ENCODE data around the gene SLC4A5.
"Not testable (repeated sequence)": the region's sequence is repeated elsewhere in the genome, so short reads cannot be mapped to it uniquely, and the experiment has no call there.

SLC4A5 gene

DNA sequence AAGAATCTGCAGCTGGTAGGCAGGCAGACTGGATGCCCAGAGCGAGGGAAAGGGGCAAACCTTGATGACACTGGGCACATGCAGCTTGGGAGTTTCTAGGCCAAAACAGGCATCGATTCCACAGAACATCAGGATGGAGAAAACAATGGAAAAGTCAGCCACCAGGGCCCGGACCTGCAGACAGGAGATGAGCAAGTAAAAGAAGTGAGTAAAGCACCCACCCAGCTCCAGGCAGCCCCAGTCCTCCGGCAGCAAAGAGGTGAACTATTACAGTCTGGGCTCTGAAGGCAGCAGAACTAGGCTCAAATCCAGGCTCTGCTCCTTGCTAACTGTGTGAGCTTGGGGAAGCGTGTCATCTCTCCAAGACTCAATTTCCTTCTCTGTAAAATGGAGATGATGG is 108.2 kb downstream of the SLC4A5 start:
- H3K4me3 ChIP-seq (ENCODE audit: low read length), result no peak overlapping the region
- no peaks in the 10 kb centered on the region for H3K27me3 ChIP-seq (ENCODE audit: control insufficient read depth, insufficient read depth, low read length)
- H3K27ac ChIP-seq (ENCODE audit: low read length), result no peak overlapping the region
- no peaks in the 10 kb centered on the region for H3K36me3 ChIP-seq (ENCODE audit: control insufficient read depth, insufficient read depth, low read length)
- H3K4me1 ChIP-seq (ENCODE audit: control insufficient read depth, insufficient read depth, low read length), result no peaks in the 10 kb centered on the region
- H3K9me3 ChIP-seq (ENCODE audit: control insufficient read depth, insufficient read depth, low read length), result no peaks in the 10 kb centered on the region
- no CpG with 5 or more reads among the region's 5 CpGs for WGBS (ENCODE audit: insufficient coverage, insufficient read length)
- no peak for DNase-seq (ENCODE audit: low read depth, low spot score)

DNA sequence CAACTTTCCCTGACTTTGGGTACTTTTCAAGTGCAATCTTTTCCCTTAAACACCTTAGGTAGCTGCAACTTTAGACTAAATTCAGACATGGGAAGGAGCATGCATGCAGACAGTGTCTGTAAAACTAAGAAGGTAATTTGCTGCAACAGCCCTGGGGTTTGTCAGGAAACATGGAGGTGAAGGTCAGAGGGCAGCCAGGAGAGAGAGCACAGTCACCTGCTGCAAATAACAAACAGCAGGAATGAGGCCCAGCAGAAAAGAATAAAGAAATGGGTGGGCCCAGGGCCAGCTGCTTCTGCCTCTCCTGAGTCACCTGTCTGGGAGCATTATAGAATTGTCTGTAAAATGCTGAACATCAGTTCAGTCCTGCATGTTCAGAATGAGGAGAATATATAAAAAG is 109.6 kb downstream of the SLC4A5 start:
- Histone ChIP-seq H3K36me3 (ENCODE audit: control insufficient read depth, insufficient read depth, low read length) (no peaks in the 10 kb centered on the region), H3K4me1 (ENCODE audit: control insufficient read depth, insufficient read depth, low read length) (no peaks in the 10 kb centered on the region), H3K27me3 (ENCODE audit: control insufficient read depth, insufficient read depth, low read length) (no peaks in the 10 kb centered on the region), H3K27ac (ENCODE audit: low read length) (no peak overlapping the region), H3K4me3 (ENCODE audit: low read length) (no peak overlapping the region), H3K9me3 (ENCODE audit: control insufficient read depth, insufficient read depth, low read length) (no peaks in the 10 kb centered on the region)
- DNase-seq (ENCODE audit: low read depth, low spot score), result no peak

DNA sequence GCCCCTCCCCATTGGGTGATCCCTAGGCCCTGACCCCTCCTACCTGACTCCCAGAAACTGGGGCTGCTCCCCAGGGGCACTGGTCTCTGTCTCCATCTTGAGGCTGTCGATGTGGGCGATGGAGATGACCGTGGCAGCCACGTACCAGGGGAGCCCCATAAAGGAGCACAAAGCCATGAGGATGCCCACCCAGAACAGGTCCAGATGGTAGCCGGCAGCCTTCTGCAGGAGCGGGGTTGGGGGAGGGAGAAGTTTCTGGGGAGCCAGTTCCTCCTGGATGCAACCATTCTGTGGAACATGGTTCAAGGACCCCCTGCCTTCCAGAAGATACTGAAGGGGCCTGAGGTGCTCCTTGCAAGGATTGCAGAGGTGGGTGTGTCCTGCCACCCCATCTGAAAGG is 110.8 kb downstream of the SLC4A5 start:
- H3K36me3 ChIP-seq (ENCODE audit: control insufficient read depth, insufficient read depth, low read length), result no peaks in the 10 kb centered on the region
- WGBS (ENCODE audit: insufficient coverage, insufficient read length), result no CpG with 5 or more reads among the region's 6 CpGs
- no peaks in the 10 kb centered on the region for H3K27me3 ChIP-seq (ENCODE audit: control insufficient read depth, insufficient read depth, low read length)
- 0 out of 2 replicates have a peak, but pooled peaks cover 1% of the 10 kb centered on the region for H3K4me1 ChIP-seq (ENCODE audit: control insufficient read depth, insufficient read depth, low read length)
- H3K4me3 ChIP-seq (ENCODE audit: low read length), result no peak overlapping the region
- no peaks in the 10 kb centered on the region for H3K9me3 ChIP-seq (ENCODE audit: control insufficient read depth, insufficient read depth, low read length)
- no peak overlapping the region for H3K27ac ChIP-seq (ENCODE audit: low read length)
- DNase-seq (ENCODE audit: low read depth, low spot score), result no peak

GRCh38 chr2:74229865-74230264 is 113.4 kb downstream of the SLC4A5 start:
- not testable (repeated sequence) for H3K36me3 ChIP-seq (ENCODE audit: control insufficient read depth, insufficient read depth, low read length); H3K4me3 ChIP-seq (ENCODE audit: low read length); H3K27me3 ChIP-seq (ENCODE audit: control insufficient read depth, insufficient read depth, low read length); H3K27ac ChIP-seq (ENCODE audit: low read length); H3K4me1 ChIP-seq (ENCODE audit: control insufficient read depth, insufficient read depth, low read length); H3K9me3 ChIP-seq (ENCODE audit: control insufficient read depth, insufficient read depth, low read length); DNase-seq (ENCODE audit: low read depth, low spot score)
- WGBS (ENCODE audit: insufficient coverage, insufficient read length), result no CpG with 5 or more reads among the region's 5 CpGs

DNA sequence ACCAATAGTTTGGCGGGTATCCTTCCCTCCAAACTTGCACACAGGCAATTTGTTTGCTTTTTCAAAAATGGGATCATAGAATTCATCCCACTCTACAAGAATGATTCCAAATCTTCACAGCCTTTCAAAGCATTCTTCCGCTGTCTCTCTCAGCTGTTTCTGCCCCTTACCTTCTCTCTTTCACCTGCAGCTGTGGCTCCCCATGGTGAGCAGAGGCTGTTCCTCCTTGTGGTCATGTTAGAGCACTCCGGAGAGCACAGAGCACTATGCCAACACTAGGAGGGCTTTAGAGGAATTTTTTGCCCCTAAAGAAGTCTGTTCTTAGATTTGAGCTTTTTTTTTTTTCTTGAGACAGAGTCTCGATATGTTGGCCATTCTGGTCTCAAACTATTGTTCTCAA is 114.4 kb downstream of the SLC4A5 start:
- peaks cover 1% of the 10 kb centered on the region; the same call in 1 of the 2 replicates for H3K4me1 ChIP-seq (ENCODE audit: control insufficient read depth, insufficient read depth, low read length)
- no peak for DNase-seq (ENCODE audit: low read depth, low spot score)
- no peaks in the 10 kb centered on the region for H3K36me3 ChIP-seq (ENCODE audit: control insufficient read depth, insufficient read depth, low read length)
- H3K27me3 ChIP-seq (ENCODE audit: control insufficient read depth, insufficient read depth, low read length), result no peaks in the 10 kb centered on the region
- H3K4me3 ChIP-seq (ENCODE audit: low read length), result no peak overlapping the region
- H3K27ac ChIP-seq (ENCODE audit: low read length), result no peak overlapping the region
- WGBS (ENCODE audit: insufficient coverage, insufficient read length), result no CpG with 5 or more reads among the region's 4 CpGs
- no peaks in the 10 kb centered on the region for H3K9me3 ChIP-seq (ENCODE audit: control insufficient read depth, insufficient read depth, low read length)

DNA sequence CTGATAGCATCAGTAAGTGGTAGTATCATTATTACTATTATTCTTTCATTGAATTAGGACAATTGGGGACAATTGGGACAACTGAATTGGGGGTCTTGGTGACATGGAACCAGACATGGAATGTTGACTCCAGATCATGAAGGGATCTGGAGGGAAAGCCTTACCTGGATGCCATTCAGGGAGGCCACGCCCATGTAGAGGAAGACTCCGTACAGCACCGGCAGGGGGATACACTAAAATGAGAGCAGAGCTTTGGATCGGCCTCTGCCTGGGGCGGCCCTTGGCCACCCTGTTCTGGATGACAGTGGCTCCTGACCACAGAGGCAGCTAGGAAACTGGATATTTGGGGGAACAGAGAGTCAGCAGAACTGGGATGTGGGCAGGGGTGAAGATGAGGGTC is 115.6 kb downstream of the SLC4A5 start:
- DNase-seq (ENCODE audit: low read depth, low spot score), result no peak
- H3K36me3 ChIP-seq (ENCODE audit: control insufficient read depth, insufficient read depth, low read length), result no peaks in the 10 kb centered on the region
- no peak overlapping the region for H3K4me3 ChIP-seq (ENCODE audit: low read length)
- H3K9me3 ChIP-seq (ENCODE audit: control insufficient read depth, insufficient read depth, low read length), result no peaks in the 10 kb centered on the region
- H3K4me1 ChIP-seq (ENCODE audit: control insufficient read depth, insufficient read depth, low read length), result peaks cover 1% of the 10 kb centered on the region; the same call in 1 of the 2 replicates
- no peaks in the 10 kb centered on the region for H3K27me3 ChIP-seq (ENCODE audit: control insufficient read depth, insufficient read depth, low read length)
- no peak overlapping the region for H3K27ac ChIP-seq (ENCODE audit: low read length)
- WGBS (ENCODE audit: insufficient coverage, insufficient read length), result no CpG with 5 or more reads among the region's 5 CpGs

GRCh38 chr2:74226648-74227213 is 116.5 kb downstream of the SLC4A5 start:
- no peak overlapping the region for H3K27ac ChIP-seq (ENCODE audit: low read length)
- no peak for DNase-seq (ENCODE audit: low read depth, low spot score)
- H3K4me3 ChIP-seq (ENCODE audit: low read length), result no peak overlapping the region
- peaks cover 1% of the 10 kb centered on the region; the same call in 1 of the 2 replicates for H3K4me1 ChIP-seq (ENCODE audit: control insufficient read depth, insufficient read depth, low read length)
- WGBS (ENCODE audit: insufficient coverage, insufficient read length), result no CpG with 5 or more reads among the region's 21 CpGs
- no peaks in the 10 kb centered on the region for H3K27me3 ChIP-seq (ENCODE audit: control insufficient read depth, insufficient read depth, low read length)
- no peaks in the 10 kb centered on the region for H3K9me3 ChIP-seq (ENCODE audit: control insufficient read depth, insufficient read depth, low read length)
- no peaks in the 10 kb centered on the region for H3K36me3 ChIP-seq (ENCODE audit: control insufficient read depth, insufficient read depth, low read length)

GRCh38 chr2:74225698-74226459 is 117.3 kb downstream of the SLC4A5 start:
- Histone ChIP-seq H3K27me3 (ENCODE audit: control insufficient read depth, insufficient read depth, low read length) (no peaks in the 10 kb centered on the region), H3K27ac (ENCODE audit: low read length) (no peak overlapping the region), H3K4me1 (ENCODE audit: control insufficient read depth, insufficient read depth, low read length) (peaks cover 1% of the 10 kb centered on the region; the same call in 1 of the 2 replicates), H3K36me3 (ENCODE audit: control insufficient read depth, insufficient read depth, low read length) (no peaks in the 10 kb centered on the region), H3K9me3 (ENCODE audit: control insufficient read depth, insufficient read depth, low read length) (no peaks in the 10 kb centered on the region), H3K4me3 (ENCODE audit: low read length) (no peak overlapping the region)
- no peak for DNase-seq (ENCODE audit: low read depth, low spot score)
- WGBS (ENCODE audit: insufficient coverage, insufficient read length), result no CpG with 5 or more reads among the region's 4 CpGs

DNA sequence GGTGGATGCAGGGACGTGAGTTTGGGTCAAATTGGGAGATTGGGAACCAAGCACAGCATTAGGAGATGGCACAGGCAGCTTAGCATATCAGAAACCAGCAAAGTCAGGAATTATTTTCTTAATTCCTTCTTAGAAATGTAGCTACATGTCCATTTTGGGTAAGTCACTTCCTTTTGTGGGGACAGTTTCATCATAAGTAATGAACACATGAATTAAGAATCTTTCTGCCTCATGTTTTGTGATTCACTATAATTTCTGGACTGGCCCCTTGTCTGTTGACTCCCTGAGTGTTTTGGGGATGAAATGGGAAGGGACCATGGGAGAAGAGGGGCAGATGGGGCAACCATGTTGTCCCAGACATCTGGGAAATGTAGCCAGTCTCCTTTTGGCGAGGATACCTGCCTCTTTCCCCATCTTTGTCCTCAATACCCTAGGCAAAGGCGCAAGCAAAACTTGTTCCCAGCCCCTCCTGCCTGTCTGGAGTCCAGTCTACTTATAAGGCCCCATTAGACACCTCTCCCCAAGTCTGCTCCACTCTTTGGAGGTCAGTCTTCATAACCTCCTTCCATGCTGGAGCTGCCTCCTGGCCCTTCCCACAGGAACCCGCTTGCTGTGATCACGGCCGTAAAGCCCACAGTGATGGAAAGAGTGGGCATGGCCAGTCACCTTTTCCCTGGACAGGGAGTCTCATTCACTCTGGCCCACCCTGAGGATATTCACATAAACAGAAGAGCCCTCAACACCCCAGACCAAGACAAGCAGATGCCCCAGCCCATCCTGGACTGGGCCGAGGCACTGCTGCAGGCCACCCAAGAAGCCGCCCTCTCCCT is 119.1 kb downstream of the SLC4A5 start:
- H3K4me3 ChIP-seq (ENCODE audit: low read length), result no peak overlapping the region
- WGBS (ENCODE audit: insufficient coverage, insufficient read length), result no CpG with 5 or more reads among the region's 8 CpGs
- no peaks in the 10 kb centered on the region; the same call in 1 of the 2 replicates for H3K36me3 ChIP-seq (ENCODE audit: control insufficient read depth, insufficient read depth, low read length)
- no peak overlapping the region for H3K27ac ChIP-seq (ENCODE audit: low read length)
- H3K9me3 ChIP-seq (ENCODE audit: control insufficient read depth, insufficient read depth, low read length), result no peaks in the 10 kb centered on the region
- H3K27me3 ChIP-seq (ENCODE audit: control insufficient read depth, insufficient read depth, low read length), result no peaks in the 10 kb centered on the region
- H3K4me1 ChIP-seq (ENCODE audit: control insufficient read depth, insufficient read depth, low read length), result peaks cover 1% of the 10 kb centered on the region; the same call in 1 of the 2 replicates
- no peak for DNase-seq (ENCODE audit: low read depth, low spot score)

GRCh38 chr2:74222300-74222650 is 120.9 kb downstream of the SLC4A5 start:
- H3K4me3 ChIP-seq (ENCODE audit: low read length), result no peak overlapping the region
- H3K36me3 ChIP-seq (ENCODE audit: control insufficient read depth, insufficient read depth, low read length), result peaks cover 5% of the 10 kb centered on the region; the same call in 1 of the 2 replicates
- no peaks in the 10 kb centered on the region; the same call in 1 of the 2 replicates for H3K4me1 ChIP-seq (ENCODE audit: control insufficient read depth, insufficient read depth, low read length)
- DNase-seq (ENCODE audit: low read depth, low spot score), result no peak
- no peaks in the 10 kb centered on the region for H3K27me3 ChIP-seq (ENCODE audit: control insufficient read depth, insufficient read depth, low read length)
- H3K27ac ChIP-seq (ENCODE audit: low read length), result no peak overlapping the region
- WGBS (ENCODE audit: insufficient coverage, insufficient read length), result no CpG with 5 or more reads among the region's 6 CpGs
- H3K9me3 ChIP-seq (ENCODE audit: control insufficient read depth, insufficient read depth, low read length), result no peaks in the 10 kb centered on the region
